Upper lobe of left lung (tissue), 4 donors: ENCODE data around the gene ATP5PO.

Experiments used
- CTCF ChIP-seq, 6 experiments: fragments of 450-650 bp in 4 of 6; fragments of 200-600 bp in 2 of 6; sonication (generic) in 2 of 6; IDR thresholded peaks; one replicate each; pipeline ENCODE4 v1.5.1; 2016 to 2019; ENCODE audit warnings: antibody characterized with exemption in 6 of 6
- POLR2A ChIP-seq, 4 donors: fragments of 450-650 bp; IDR thresholded peaks; one replicate each; pipeline ENCODE4 v1.5.1; 2016 to 2017; ENCODE audit warnings: antibody characterized with exemption in 4 of 4, mild to moderate bottlenecking in 2 of 4
- POLR2AphosphoS5 ChIP-seq, 2 donors: sonication (generic); formaldehyde crosslinking; IDR thresholded peaks; one replicate each; pipeline ENCODE4 v1.5.1; 2017; ENCODE audit warnings: antibody characterized with exemption in 2 of 2

DNA sequence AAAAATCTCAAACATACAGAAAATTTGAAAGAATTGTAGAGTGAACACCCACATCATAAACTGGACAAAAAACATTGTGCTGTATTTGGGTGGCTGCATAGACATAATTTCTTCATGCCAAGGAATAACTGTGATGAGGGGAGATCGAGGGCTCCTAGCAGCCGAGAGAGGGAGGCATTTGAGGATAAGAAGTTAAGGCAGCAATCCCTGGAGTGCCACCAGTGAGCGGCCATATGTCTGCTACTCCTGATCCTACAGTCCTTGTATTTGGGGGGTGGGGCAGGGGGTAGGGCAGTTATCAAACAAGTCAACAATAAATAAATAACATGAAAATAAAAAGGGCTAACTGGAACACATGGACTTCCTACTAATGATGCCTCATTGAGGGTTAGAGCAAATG, 54.5 kb downstream of the ATP5PO start:
- TF ChIP-seq CTCF (IDR thresholded peaks at IDR 0.05) (no peak), POLR2AphosphoS5 (IDR thresholded peaks at IDR 0.05) (no peak), POLR2A (IDR thresholded peaks at IDR 0.05) (no peak)
